Measurements from ENCODE around the gene LARGE1. TPM values are rescaled to one million over a fixed set of nuclear protein-coding genes. Genes with fewer than 3 reads are reported as not detected.

Gene LARGE1
- total RNA-seq, 1 donor from 2014 or later: 35.5 TPM

- no peak for FAIRE-seq
These were observed 5.6 kb downstream of the LARGE1 start for GRCh38 chr22:33914699-33915098.

GRCh38 chr22:33914131-33914530, 6.1 kb downstream of the LARGE1 start:
- FAIRE-seq: no peak
- no peak for DNase-seq (ENCODE audit: low spot score in 2 of 2)

More at GRCh38 chr22:33914699-33915098, 5.6 kb downstream of the LARGE1 start:
- no peak for DNase-seq (ENCODE audit: low spot score in 2 of 2)

- FAIRE-seq (no peak), DNase-seq (ENCODE audit: low spot score in 2 of 2) (no peak)
These were observed 7.1 kb downstream of the LARGE1 start for GRCh38 chr22:33913188-33913587.

GRCh38 chr22:33909911-33910310, 10.4 kb downstream of the LARGE1 start:
- no peak for FAIRE-seq
- no peak for DNase-seq (ENCODE audit: low spot score in 2 of 2)

GRCh38 chr22:33909075-33909458, 11.2 kb downstream of the LARGE1 start:
- FAIRE-seq (no peak), DNase-seq (ENCODE audit: low spot score in 2 of 2) (no peak)

- FAIRE-seq (no peak), DNase-seq (ENCODE audit: low spot score in 2 of 2) (no peak)
These were observed 11.9 kb downstream of the LARGE1 start for GRCh38 chr22:33908171-33909074.

GRCh38 chr22:33906954-33907353, 13.3 kb downstream of the LARGE1 start:
- no peak for DNase-seq (ENCODE audit: low spot score in 2 of 2)
- FAIRE-seq: no peak

- no peak for FAIRE-seq
- DNase-seq (ENCODE audit: low spot score in 2 of 2): no peak
These were observed 13.8 kb downstream of the LARGE1 start for GRCh38 chr22:33906475-33906874.

GRCh38 chr22:33903012-33903411, 17.3 kb downstream of the LARGE1 start:
- no peak for FAIRE-seq
- no peak for DNase-seq (ENCODE audit: low spot score in 2 of 2)

GRCh38 chr22:33902073-33902472, 18.2 kb downstream of the LARGE1 start:
- no peak for FAIRE-seq
- no peak for DNase-seq (ENCODE audit: low spot score in 2 of 2)

GRCh38 chr22:33898121-33898520, 22.2 kb downstream of the LARGE1 start:
- DNase-seq (ENCODE audit: low spot score in 2 of 2): no peak
- FAIRE-seq: no peak

- FAIRE-seq (no peak), DNase-seq (ENCODE audit: low spot score in 2 of 2) (no peak)
These were observed 22.8 kb downstream of the LARGE1 start for GRCh38 chr22:33897448-33897835.

GRCh38 chr22:33896575-33897447, 23.5 kb downstream of the LARGE1 start:
- FAIRE-seq (no peak), DNase-seq (ENCODE audit: low spot score in 2 of 2) (no peak)

- FAIRE-seq: no peak
- DNase-seq (ENCODE audit: low spot score in 2 of 2): no peak
These were observed 24.1 kb downstream of the LARGE1 start for GRCh38 chr22:33896154-33896553.

GRCh38 chr22:33895444-33895843, 24.8 kb downstream of the LARGE1 start:
- DNase-seq (ENCODE audit: low spot score in 2 of 2) (no peak), FAIRE-seq (no peak)

- FAIRE-seq: no peak
These were observed 25.8 kb downstream of the LARGE1 start for GRCh38 chr22:33894515-33894914.

GRCh38 chr22:33894036-33894435, 26.2 kb downstream of the LARGE1 start:
- no peak for FAIRE-seq
- no peak for DNase-seq (ENCODE audit: low spot score in 2 of 2)

More at GRCh38 chr22:33894515-33894914, 25.8 kb downstream of the LARGE1 start:
- DNase-seq (ENCODE audit: low spot score in 2 of 2): no peak

- FAIRE-seq: no peak
- no peak for DNase-seq (ENCODE audit: low spot score in 2 of 2)
These were observed 26.8 kb downstream of the LARGE1 start for GRCh38 chr22:33893512-33893911.

- FAIRE-seq: no peak
These were observed 28.3 kb downstream of the LARGE1 start for GRCh38 chr22:33891992-33892391.

GRCh38 chr22:33891455-33891854, 28.8 kb downstream of the LARGE1 start:
- DNase-seq (ENCODE audit: low spot score in 2 of 2) (no peak), FAIRE-seq (no peak)

More at GRCh38 chr22:33891992-33892391, 28.3 kb downstream of the LARGE1 start:
- DNase-seq (ENCODE audit: low spot score in 2 of 2): no peak

- FAIRE-seq (no peak), DNase-seq (ENCODE audit: low spot score in 2 of 2) (no peak)
These were observed 30.5 kb downstream of the LARGE1 start for GRCh38 chr22:33889748-33890147.

All from frontal cortex (tissue), 4 donors.